Activated CD4-positive, alpha-beta T cell treated with anti-CD3 and anti-CD28 coated beads, Interleukin-2, amount 10 ng/mL, durations not matched to agents 24 days and 14 days (primary cell): ENCODE data around the gene CNTNAP2. TPM values are rescaled to one million over a fixed set of nuclear protein-coding genes. Genes with fewer than 3 reads are reported as not detected.

Experiments
- DNase-seq: peaks from one replicate; pipeline ENCODE4 v3.0.0; 2022
- H3K27ac Mint-ChIP-seq: one replicate; pipeline ENCODE4 v1.8.0; 2022; ENCODE audit warnings: mild to moderate bottlenecking, mixed read lengths
- H3K27me3 Mint-ChIP-seq: one replicate; pipeline ENCODE4 v1.8.0; 2022; ENCODE audit warnings: mixed read lengths
- H3K36me3 Mint-ChIP-seq: one replicate; pipeline ENCODE4 v1.8.0; 2022; ENCODE audit warnings: low read depth, mild to moderate bottlenecking, mixed read lengths
- H3K4me1 Mint-ChIP-seq: one replicate; pipeline ENCODE4 v1.8.0; 2021; ENCODE audit warnings: mixed read lengths
- H3K4me3 Mint-ChIP-seq: one replicate; pipeline ENCODE4 v1.8.0; 2022; ENCODE audit warnings: mild to moderate bottlenecking, moderate library complexity, mixed read lengths
- H3K9me3 Mint-ChIP-seq: one replicate; pipeline ENCODE4 v1.8.0; 2021; ENCODE audit warnings: mixed read lengths
- intact Hi-C: fragments of 100-400 bp; cut with micrococcal nuclease; formaldehyde crosslinking; loops from one replicate; pipeline ENCODE4 v1.15.1; 2023
- total RNA-seq: library from RNA; stranded (reverse); gene quantifications from 2 replicates; pipeline ENCODE4 v1.2.3, GENCODE V29; 2022

The CNTNAP2 gene
- total RNA-seq, 1 donor from 2014 or later: not detected

- H3K27me3 Mint-ChIP-seq: no peaks in the 10 kb centered on the region
- H3K9me3 Mint-ChIP-seq: no peaks in the 10 kb centered on the region
- H3K4me1 Mint-ChIP-seq: no peaks in the 10 kb centered on the region
- no peak overlapping the region for H3K4me3 Mint-ChIP-seq
- no peak for DNase-seq
- no peaks in the 10 kb centered on the region for H3K36me3 Mint-ChIP-seq
- no peak overlapping the region for H3K27ac Mint-ChIP-seq
- intact Hi-C loops: no loop called here
Observed at GRCh38 chr7:146123715-146124114, 7.1 kb downstream of the CNTNAP2 start.

- intact Hi-C loops: no loop called here
- no peaks in the 10 kb centered on the region for H3K4me1 Mint-ChIP-seq
Observed at GRCh38 chr7:146126767-146127509, 10.3 kb downstream of the CNTNAP2 start.

GRCh38 chr7:146129296-146129695 is 12.7 kb downstream of the CNTNAP2 start:
- Mint-ChIP-seq H3K27me3 (no peaks in the 10 kb centered on the region), H3K4me3 (no peak overlapping the region), H3K4me1 (no peaks in the 10 kb centered on the region), H3K9me3 (peaks cover 3% of the 10 kb centered on the region), H3K36me3 (no peaks in the 10 kb centered on the region), H3K27ac (no peak overlapping the region)
- intact Hi-C loops: no loop called here
- no peak for DNase-seq

More at GRCh38 chr7:146126767-146127509, 10.3 kb downstream of the CNTNAP2 start:
- H3K36me3 Mint-ChIP-seq: no peaks in the 10 kb centered on the region
- H3K9me3 Mint-ChIP-seq: peaks cover 1% of the 10 kb centered on the region
- H3K27ac Mint-ChIP-seq: no peak overlapping the region
- H3K27me3 Mint-ChIP-seq: no peaks in the 10 kb centered on the region
- H3K4me3 Mint-ChIP-seq: no peak overlapping the region
- no peak for DNase-seq

DNA sequence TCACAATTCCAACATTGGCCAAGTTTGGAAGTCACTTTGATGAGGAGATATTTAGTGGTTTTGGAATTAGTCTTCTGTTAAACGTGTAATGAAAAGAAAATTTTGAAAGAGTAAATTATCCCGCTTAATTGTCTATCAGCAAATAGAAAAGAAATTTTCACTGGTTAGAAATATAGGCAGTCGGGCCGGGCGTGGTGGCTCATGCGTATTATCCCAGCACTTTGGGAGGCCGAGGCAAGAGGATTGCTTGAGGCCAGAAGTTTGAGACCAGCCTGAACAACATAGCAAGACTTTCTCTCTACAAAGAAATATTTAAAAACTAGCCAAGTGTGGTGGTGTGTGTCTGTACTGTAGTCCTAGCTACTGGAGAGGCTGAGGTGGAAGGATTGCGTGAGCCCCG is 13.4 kb downstream of the CNTNAP2 start:
- Mint-ChIP-seq H3K4me3 (no peak overlapping the region), H3K4me1 (no peaks in the 10 kb centered on the region), H3K36me3 (no peaks in the 10 kb centered on the region), H3K9me3 (peaks cover 3% of the 10 kb centered on the region), H3K27me3 (no peaks in the 10 kb centered on the region), H3K27ac (no peak overlapping the region)
- DNase-seq: no peak
- intact Hi-C loops: no loop called here

DNA sequence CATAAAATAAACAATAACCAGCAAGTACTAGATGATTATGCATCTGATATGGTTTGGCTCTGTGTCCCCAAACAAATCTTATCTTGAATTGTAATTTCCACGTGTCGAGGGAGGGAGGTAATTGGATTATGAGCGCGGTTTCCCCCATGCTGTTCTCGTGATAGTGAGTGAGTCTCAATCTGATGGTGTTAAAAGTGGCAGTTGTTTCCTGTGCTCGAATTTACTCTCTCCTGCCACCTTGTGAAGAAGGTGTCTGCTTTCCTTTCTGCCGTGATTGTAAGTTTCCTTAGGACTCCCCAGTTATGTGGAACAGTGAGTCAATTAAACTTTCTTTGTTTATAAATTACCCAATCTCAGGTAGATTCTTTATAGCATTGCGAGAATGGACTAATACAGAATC is 15.1 kb downstream of the CNTNAP2 start:
- H3K27ac Mint-ChIP-seq: no peak overlapping the region
- H3K27me3 Mint-ChIP-seq: no peaks in the 10 kb centered on the region
- H3K4me3 Mint-ChIP-seq: no peak overlapping the region
- H3K4me1 Mint-ChIP-seq: no peaks in the 10 kb centered on the region
- intact Hi-C loops: no loop called here
- no peak for DNase-seq
- H3K36me3 Mint-ChIP-seq: no peaks in the 10 kb centered on the region
- peaks cover 3% of the 10 kb centered on the region for H3K9me3 Mint-ChIP-seq

DNA sequence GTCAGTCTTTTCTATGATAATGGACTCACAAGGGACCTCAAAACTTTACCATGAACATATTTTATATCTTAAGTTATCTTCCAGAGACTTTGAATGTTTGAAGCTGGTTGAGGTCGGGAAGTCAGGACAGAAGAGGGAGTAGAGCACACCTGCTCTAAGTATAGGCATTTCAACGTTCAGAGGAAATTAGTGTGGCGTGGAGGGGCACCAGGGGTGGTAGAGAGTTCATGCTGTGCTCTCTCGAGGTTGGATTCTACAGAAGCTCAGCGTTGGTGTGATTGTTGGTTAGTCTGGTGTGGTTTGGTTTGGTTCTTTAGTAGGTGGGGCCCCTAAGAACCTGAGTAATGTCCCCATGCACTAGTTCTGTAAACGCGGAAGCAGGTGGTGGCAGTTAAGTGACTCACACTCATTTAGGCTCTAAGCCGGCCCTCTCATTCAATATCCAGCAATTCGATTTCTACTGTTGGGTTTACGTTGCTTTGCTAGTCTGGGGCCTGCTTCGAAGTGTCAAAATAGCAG is 19.8 kb downstream of the CNTNAP2 start:
- Mint-ChIP-seq H3K4me1 (no peaks in the 10 kb centered on the region), H3K36me3 (no peaks in the 10 kb centered on the region), H3K27ac (no peak overlapping the region), H3K9me3 (peaks cover 3% of the 10 kb centered on the region), H3K4me3 (no peak overlapping the region), H3K27me3 (no peaks in the 10 kb centered on the region)
- DNase-seq: no peak
- intact Hi-C loops: no loop called here

DNA sequence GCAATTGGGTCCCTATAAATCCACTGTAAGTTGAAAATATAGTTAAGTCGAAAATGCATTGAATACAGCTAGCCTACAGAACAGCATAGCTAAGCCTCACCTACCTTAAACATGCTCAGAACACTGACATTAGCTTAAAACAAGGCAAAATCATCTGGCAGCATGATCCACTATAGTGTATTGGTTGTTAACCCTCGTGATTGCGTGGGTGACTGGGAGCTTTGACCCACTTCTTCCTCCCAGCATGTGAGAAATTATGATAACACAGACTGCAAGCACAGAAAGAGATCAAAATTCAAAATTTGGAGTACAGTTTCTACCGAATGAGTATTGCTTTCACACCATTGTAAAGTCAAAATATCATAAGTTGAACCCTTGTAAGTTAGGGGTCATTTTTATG is 22.3 kb downstream of the CNTNAP2 start:
- no peak overlapping the region for H3K4me3 Mint-ChIP-seq
- DNase-seq: no peak
- H3K36me3 Mint-ChIP-seq: no peaks in the 10 kb centered on the region
- intact Hi-C loops: no loop called here
- no peaks in the 10 kb centered on the region for H3K9me3 Mint-ChIP-seq
- H3K4me1 Mint-ChIP-seq: no peaks in the 10 kb centered on the region
- H3K27me3 Mint-ChIP-seq: no peaks in the 10 kb centered on the region
- H3K27ac Mint-ChIP-seq: no peak overlapping the region

- intact Hi-C loops: no loop called here
- DNase-seq: no peak
- Mint-ChIP-seq H3K4me1 (no peaks in the 10 kb centered on the region), H3K4me3 (no peak overlapping the region), H3K9me3 (peaks cover 6% of the 10 kb centered on the region), H3K27me3 (no peaks in the 10 kb centered on the region), H3K36me3 (no peaks in the 10 kb centered on the region), H3K27ac (no peak overlapping the region)
Observed at GRCh38 chr7:146146831-146147486, 30.4 kb downstream of the CNTNAP2 start.

- DNase-seq: no peak
- H3K4me3 Mint-ChIP-seq: no peak overlapping the region
- H3K36me3 Mint-ChIP-seq: no peaks in the 10 kb centered on the region
- H3K27me3 Mint-ChIP-seq: no peaks in the 10 kb centered on the region
- intact Hi-C loops: no loop called here
- H3K9me3 Mint-ChIP-seq: peaks cover 2% of the 10 kb centered on the region
- H3K4me1 Mint-ChIP-seq: no peaks in the 10 kb centered on the region
- no peak overlapping the region for H3K27ac Mint-ChIP-seq
Observed at GRCh38 chr7:146150153-146150552, 33.6 kb downstream of the CNTNAP2 start.

GRCh38 chr7:146172112-146172511 is 55.5 kb downstream of the CNTNAP2 start:
- no peak for DNase-seq
- Mint-ChIP-seq H3K27ac (no peak overlapping the region), H3K9me3 (no peaks in the 10 kb centered on the region), H3K4me1 (no peaks in the 10 kb centered on the region), H3K27me3 (no peaks in the 10 kb centered on the region), H3K36me3 (no peaks in the 10 kb centered on the region), H3K4me3 (no peak overlapping the region)
- intact Hi-C loops: no loop called here

DNA sequence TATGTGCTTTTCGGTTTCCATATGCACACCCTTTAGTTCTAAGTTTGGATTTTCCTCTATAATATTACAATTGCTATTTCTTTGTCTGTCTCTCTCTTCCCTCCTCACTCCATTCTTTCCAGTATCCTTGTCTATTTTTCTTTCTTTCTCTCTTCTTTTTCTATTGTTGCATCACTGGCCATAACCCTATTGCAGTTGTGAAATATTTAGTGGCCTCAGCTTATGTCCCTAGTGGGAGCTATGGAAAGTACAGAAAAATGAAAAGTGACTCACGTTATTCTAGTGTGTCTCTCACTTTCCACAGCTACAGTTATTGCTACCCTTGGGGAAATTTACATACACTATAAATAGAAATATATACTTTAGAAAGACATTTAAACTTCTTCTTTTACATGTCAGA is 59.1 kb downstream of the CNTNAP2 start:
- no peaks in the 10 kb centered on the region for H3K27me3 Mint-ChIP-seq
- no peak overlapping the region for H3K27ac Mint-ChIP-seq
- no peaks in the 10 kb centered on the region for H3K9me3 Mint-ChIP-seq
- no peaks in the 10 kb centered on the region for H3K4me1 Mint-ChIP-seq
- no peaks in the 10 kb centered on the region for H3K36me3 Mint-ChIP-seq
- intact Hi-C loops: no loop called here
- H3K4me3 Mint-ChIP-seq: no peak overlapping the region
- no peak for DNase-seq

DNA sequence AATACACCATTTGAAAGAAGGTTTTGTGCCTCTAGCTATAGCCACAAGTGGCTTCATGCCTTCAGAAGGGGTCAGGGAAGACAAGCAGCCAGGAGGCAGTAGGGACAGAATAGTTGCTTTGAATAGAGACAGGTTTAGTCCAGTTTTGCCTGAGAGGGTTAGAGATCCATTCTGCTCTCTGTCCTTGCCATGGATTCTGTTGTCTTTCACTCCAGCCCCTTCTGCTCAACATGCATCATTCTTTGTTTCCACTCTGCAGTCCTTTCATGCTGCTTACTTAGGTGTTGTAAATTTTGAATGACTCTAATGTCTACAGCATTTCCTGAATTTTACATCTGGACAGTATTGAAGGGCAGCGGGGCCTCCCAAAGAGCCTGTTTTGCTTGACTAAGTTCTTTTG is 60.3 kb downstream of the CNTNAP2 start:
- intact Hi-C loops: no loop called here
- no peak for DNase-seq
- Mint-ChIP-seq H3K4me3 (no peak overlapping the region), H3K36me3 (no peaks in the 10 kb centered on the region), H3K27ac (no peak overlapping the region), H3K4me1 (no peaks in the 10 kb centered on the region), H3K27me3 (no peaks in the 10 kb centered on the region), H3K9me3 (no peaks in the 10 kb centered on the region)

GRCh38 chr7:146177301-146177700 is 60.7 kb downstream of the CNTNAP2 start:
- no peaks in the 10 kb centered on the region for H3K4me1 Mint-ChIP-seq
- H3K27ac Mint-ChIP-seq: no peak overlapping the region
- no peaks in the 10 kb centered on the region for H3K27me3 Mint-ChIP-seq
- intact Hi-C loops: no loop called here
- H3K9me3 Mint-ChIP-seq: no peaks in the 10 kb centered on the region
- no peaks in the 10 kb centered on the region for H3K36me3 Mint-ChIP-seq
- H3K4me3 Mint-ChIP-seq: no peak overlapping the region
- no peak for DNase-seq

DNA sequence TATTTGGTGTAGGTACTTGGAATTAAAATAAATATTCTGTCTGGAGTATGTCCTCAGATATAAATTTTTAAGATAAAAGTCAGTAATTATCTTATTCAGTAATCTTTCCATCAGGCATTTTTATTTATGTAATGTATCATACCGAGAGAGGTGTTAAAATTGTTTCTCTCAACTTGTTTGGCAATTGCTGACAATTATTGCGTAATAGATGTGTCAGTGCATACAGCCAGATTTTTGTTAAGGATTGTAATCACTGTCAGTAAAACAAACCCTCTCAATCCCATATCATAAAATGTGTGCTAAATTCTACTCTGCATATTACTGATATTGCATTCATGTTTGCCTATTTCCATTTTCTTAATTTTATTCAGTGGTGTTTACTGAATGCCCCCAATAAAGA is 69.2 kb downstream of the CNTNAP2 start:
- Mint-ChIP-seq H3K4me3 (no peak overlapping the region), H3K27ac (no peak overlapping the region), H3K9me3 (peaks cover 5% of the 10 kb centered on the region), H3K4me1 (no peaks in the 10 kb centered on the region), H3K36me3 (no peaks in the 10 kb centered on the region), H3K27me3 (no peaks in the 10 kb centered on the region)
- no peak for DNase-seq
- intact Hi-C loops: no loop called here
